EH (cell line): ENCODE results near the gene COL18A1.

Source experiments
- DNase-seq: peaks from one replicate; pipeline ENCODE4 v3.0.0-alpha.2; 2015; ENCODE audit warnings: low read depth

The COL18A1 gene

GRCh38 chr21:45480701-45481500, 75.9 kb downstream of the COL18A1 start:
- DNase-seq, result no peak

GRCh38 chr21:45481566-45481965, 76.6 kb downstream of the COL18A1 start:
- no peak for DNase-seq

- DNase-seq, result no peak
Observed at GRCh38 chr21:45481977-45482898, 77.3 kb downstream of the COL18A1 start.

GRCh38 chr21:45482899-45483821, 78.2 kb downstream of the COL18A1 start:
- no peak for DNase-seq

- no peak for DNase-seq
Observed at GRCh38 chr21:45484318-45484717, 79.4 kb downstream of the COL18A1 start.

GRCh38 chr21:45485686-45486442, 80.9 kb downstream of the COL18A1 start:
- no peak for DNase-seq

- no peak for DNase-seq
Observed at GRCh38 chr21:45486443-45487160, 81.6 kb downstream of the COL18A1 start.

- no peak for DNase-seq
Observed at GRCh38 chr21:45487161-45487806, 82.3 kb downstream of the COL18A1 start.

GRCh38 chr21:45487891-45488600, 83.1 kb downstream of the COL18A1 start:
- DNase-seq, result no peak

GRCh38 chr21:45488931-45489721, 84.2 kb downstream of the COL18A1 start:
- DNase-seq, result no peak

GRCh38 chr21:45489722-45489982, 84.7 kb downstream of the COL18A1 start:
- no peak for DNase-seq

GRCh38 chr21:45490049-45490731, 85.2 kb downstream of the COL18A1 start:
- DNase-seq, result no peak

GRCh38 chr21:45491056-45491455, 86.1 kb downstream of the COL18A1 start:
- DNase-seq, result no peak

GRCh38 chr21:45491623-45492022, 86.7 kb downstream of the COL18A1 start:
- DNase-seq, result no peak

- DNase-seq, result no peak
Observed at GRCh38 chr21:45492765-45493164, 87.8 kb downstream of the COL18A1 start.

- no peak for DNase-seq
Observed at GRCh38 chr21:45493401-45494001, 88.5 kb downstream of the COL18A1 start.

- no peak for DNase-seq
Observed at GRCh38 chr21:45494135-45494850, 89.3 kb downstream of the COL18A1 start.
